GM19023 (cell line): ENCODE data around the gene MAPK6.
"Not testable (repeated sequence)": the region's sequence is repeated elsewhere in the genome, so short reads cannot be mapped to it uniquely, and the experiment has no call there.

Source experiments
- ATAC-seq: cut with Tn5 transposase; IDR thresholded peaks from one replicate; pipeline ENCODE4 v1.9.1; 2021; ENCODE audit warnings: mild to moderate bottlenecking, moderate library complexity; ENCODE audit not compliant: unreplicated experiment

MAPK6 gene

DNA sequence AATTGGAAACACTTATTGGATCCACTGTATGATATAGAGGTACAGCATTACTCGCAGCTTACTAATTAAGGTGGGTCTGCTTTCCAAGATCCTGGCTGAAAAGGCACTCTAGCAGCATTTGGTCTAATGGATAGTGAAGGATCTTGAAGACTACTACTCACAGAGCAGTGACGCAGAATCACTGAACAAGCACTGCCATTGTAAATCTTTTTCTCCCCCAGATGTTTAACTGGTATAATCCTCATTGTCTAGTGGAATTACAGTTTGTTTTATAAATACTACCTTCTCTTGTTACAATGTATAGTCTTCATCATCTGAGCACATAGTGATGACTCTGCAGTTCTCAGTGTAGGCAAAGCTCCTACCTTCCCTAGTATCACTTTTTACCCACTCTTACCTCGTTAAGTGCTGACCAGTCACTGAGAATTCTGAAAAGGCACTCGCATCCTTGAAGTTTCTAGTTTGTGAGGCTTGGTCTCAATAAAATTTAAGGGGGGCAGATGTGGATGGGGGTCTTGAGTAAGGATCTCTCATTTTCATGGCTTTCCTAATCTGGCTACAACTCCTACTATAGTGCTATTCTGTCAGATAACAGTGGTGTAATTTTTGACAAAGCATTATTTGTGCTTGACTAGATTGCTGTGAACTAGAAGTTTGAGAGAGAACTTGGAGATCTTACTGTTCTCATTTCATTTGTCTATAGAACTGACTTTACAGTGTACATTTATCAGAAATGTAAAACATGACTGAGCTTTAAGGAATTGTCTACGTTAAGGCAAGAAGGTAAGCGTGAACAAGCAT, 23.2 kb downstream of the MAPK6 start:
- no peak for ATAC-seq

DNA sequence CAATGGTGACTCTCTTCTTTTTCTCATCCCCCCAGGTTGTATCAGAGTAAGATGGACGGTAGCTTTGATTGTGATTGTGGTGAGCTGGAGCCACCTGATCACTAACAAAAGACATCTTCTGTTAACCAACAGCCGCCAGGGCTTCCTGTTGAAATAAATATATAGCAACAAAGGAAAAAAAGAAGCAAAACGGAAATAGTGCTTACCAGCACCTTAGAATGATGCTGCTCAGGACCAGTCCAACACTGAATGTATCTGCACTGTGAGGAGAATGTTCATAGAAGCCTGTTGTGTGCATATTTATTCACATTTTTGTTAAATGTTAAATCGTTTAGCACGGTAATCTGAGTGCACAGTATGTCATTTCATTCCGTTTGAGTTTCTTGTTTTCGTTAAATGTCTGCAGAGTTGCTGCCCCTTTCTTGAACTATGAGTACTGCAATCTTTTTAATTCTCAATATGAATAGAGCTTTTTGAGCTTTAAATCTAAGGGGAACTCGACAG, 26.8 kb downstream of the MAPK6 start:
- ATAC-seq, result not testable (repeated sequence)

DNA sequence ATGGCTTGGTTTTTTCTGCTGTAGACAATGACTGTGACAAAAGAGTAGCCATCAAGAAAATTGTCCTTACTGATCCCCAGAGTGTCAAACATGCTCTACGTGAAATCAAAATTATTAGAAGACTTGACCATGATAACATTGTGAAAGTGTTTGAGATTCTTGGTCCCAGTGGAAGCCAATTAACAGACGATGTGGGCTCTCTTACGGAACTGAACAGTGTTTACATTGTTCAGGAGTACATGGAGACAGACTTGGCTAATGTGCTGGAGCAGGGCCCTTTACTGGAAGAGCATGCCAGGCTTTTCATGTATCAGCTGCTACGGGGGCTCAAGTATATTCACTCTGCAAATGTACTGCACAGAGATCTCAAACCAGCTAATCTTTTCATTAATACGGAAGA, 27.5 kb downstream of the MAPK6 start:
- ATAC-seq, result not testable (repeated sequence)

DNA sequence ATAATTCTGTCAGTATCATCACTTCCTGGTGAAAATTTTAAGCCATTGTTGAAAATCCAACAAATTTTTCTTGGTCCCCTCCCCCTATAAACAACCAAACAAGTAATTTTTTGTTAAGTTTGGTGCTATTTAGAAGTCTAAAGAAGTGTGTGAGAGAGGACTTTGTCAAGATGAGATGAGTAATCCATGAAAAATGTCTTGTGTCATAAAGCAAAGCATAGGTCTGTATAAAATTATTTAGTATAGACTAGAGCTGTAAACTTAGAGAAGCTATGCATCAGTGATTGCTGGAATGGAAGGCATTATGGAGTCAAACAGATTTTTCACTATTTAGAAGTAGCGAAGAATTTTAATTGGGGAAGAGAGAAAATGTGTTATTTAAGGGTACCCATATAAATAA, 31.4 kb downstream of the MAPK6 start:
- ATAC-seq, result no peak

DNA sequence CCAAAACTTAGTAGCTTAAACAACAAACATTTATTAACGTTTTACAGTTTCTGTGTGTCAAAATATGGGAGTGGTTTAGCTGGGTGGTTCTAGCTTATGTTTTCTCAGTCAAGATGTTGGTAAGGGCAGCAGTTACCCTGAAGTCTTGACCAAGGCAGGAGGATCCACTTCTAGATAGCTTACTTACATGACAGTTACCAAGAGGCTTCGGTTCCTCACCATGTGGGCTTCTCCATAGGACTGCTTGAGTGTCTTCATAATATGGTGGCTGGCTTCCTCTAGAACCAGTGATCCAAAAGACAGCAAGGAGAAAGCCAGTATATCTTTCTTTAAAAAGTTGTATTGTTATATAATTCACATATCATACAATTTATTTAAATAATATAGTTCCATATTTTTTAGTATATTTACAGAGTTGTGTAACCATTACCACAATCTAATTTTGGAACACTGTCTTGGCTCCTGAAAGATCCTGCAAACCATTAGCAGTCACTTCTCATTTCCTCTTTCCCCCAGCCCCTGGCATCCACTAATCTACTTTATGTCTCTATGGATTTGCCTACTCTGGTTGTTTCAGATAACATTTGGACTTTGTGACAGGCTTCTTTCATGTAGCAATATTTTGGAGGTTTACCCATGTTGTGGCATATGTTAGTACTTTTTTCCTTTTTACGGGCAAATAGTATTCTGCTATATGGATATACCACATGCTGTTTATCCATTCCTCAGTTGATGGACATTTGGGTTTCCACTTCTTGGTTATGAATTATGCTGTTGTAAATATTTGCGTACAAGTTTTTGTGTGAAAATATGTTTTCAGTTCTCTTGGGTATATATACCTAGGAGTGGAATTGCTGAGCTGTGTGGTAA, 33.3 kb downstream of the MAPK6 start:
- no peak for ATAC-seq

DNA sequence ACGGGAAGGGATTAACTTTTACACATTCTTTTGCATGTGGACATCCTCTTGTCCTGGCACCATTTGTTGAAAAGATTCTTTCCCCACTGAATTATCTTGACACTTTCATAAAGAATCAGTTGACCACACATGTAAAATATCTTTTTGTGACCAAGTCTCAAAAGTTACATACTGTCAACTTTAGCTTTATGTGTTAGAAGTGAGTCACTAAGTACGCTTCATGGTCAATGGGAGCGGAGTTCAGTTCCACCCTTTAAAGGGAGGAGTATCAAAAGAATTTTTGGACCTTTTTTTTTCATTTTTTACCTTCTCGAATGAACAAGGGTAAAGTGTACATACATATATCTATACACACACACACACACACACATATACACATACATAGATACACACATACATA, 35.4 kb downstream of the MAPK6 start:
- no peak for ATAC-seq

DNA sequence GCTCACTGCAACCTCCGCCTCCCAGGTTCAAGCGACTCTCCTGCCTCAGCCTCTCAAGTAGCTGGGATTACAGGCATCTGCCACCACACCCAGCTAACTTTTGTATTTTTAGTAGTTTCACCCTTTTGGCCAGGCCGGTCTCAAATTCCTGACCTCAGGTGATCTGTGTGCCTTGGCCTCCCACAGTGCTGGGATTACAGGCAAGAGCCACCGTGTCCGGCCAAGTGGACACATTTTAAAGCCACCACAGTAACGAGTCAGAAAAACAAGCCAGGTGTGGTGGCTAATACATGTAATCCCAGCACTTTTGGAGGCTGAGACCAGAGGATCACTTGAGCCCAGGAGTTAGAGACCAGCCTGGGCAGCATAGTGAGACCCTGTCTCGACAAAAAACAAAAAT, 35.8 kb downstream of the MAPK6 start:
- not testable (repeated sequence) for ATAC-seq

DNA sequence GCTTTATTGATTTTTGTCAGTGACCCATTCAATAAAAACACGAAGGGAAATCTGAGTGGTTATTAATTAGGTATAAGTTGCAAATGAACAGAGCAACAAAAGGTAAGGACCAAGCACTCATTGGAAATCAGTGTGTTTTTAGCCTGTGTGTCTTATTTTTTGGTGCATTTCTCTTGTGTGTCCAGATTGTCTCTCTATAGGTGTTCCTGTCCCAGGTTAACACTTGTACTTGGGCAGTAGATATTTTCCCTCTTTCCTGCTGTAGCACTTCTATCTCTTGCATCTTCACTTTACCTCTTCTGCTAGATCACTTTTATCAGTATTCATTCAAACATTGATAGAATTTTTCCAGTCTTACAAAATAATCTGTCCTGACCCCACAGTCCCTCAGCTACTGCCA, 37.0 kb downstream of the MAPK6 start:
- no peak for ATAC-seq

DNA sequence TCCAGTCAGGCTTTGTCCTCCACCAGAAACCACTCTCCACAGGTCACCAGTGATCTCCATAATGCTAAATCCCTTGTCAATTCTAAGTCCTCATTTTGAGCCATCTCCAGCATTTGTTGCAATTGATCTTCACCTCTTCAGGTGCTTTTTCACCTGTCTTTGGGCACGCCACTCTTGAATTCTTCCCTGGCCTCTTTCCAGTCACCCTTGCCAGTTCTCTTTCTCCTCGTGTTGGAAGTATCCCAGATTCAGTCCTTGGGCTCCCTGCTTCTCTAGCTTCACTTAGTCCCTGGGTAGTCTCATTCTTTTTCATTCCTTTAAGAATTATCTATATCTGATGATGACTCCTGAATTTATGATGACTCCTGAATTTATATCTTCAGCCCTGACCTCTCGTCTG, 37.5 kb downstream of the MAPK6 start:
- no peak for ATAC-seq

DNA sequence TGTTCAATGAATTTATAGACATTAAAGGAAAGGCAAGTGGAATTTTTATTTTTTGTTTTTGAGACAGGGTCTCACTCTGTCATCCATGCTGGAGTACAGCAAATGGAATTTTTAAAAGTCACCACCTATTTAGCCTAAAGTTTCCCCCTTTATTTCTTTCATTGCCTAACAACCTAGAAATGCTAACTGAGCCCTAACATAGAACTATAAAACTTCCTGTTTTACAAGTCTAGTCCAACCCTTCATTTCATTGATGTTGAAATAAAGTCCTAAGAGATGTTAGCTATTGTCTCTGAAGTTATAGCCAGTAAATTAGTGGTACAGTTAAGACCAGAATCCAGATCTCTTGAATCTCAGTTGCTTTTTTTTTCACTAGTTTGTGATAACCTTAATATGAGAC, 39.0 kb downstream of the MAPK6 start:
- ATAC-seq, result no peak

DNA sequence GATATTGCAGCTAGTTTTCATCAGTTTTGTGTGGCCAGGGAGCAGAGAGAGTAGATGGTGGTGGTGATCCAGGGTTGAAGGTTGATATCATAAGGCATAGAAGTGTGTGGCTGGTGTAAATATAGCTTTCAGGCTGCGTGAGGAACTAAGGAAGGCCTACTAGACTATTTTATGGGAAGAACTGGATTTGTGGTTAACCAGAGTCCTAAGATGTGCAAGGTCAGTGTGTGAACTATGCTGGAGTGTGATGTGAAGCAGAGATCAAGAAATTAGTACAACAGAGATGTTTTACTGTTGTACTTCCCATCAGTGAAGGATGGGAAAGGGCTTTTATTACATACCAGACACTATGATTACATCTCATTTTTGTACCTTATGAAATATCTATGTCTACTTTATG, 41.5 kb downstream of the MAPK6 start:
- no peak for ATAC-seq

DNA sequence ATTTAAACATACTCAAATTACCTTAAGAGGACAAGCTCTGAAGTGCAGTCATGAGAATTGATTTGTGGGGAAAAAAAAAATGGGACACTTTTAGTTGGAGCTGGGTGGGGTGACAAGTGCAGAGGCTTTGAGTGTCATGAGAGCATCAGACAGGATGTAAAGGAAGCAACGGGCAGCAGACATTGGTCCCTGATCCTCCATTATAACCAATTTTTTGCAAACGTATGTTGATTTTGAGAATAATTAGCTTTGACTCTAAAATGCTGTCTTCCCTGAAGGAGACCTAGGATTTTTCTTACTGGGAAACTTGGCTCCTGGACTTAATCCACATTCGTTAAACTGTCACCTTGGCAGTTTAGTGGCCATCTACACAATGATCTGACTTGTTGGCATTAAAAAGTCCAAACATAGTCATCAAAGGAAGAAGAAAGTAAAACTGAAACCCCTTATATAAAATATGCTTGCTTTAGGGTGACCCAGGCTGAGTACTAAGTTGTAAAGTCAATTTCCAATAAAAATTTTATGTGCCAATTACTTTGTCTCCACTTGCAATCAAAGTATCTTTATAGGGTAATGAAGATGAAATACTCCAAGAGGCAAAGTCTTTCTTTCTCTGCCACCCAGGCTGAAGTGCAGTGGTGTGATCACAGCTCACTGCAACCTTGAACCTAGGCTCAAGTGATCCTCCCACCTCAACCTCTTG, 48.0 kb downstream of the MAPK6 start:
- ATAC-seq, result no peak

DNA sequence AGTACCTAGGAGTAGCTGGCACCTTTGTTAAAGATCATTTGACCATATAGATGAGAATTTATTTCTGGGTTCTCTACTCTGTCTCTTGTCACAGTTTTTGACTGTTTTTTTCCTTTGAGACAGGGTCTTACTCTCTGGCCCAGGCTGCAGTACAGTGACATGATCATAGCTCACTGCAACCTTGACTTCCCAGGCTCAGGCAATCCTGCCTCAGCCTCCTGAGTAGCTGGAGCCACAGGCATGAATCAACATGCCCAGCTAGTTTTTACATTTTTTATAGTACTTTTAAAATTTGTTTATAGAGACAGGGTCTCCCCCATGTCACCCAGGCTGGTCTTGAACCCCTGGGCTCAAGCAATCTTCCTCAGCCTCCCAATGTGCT, 48.5 kb downstream of the MAPK6 start:
- ATAC-seq, result no peak

DNA sequence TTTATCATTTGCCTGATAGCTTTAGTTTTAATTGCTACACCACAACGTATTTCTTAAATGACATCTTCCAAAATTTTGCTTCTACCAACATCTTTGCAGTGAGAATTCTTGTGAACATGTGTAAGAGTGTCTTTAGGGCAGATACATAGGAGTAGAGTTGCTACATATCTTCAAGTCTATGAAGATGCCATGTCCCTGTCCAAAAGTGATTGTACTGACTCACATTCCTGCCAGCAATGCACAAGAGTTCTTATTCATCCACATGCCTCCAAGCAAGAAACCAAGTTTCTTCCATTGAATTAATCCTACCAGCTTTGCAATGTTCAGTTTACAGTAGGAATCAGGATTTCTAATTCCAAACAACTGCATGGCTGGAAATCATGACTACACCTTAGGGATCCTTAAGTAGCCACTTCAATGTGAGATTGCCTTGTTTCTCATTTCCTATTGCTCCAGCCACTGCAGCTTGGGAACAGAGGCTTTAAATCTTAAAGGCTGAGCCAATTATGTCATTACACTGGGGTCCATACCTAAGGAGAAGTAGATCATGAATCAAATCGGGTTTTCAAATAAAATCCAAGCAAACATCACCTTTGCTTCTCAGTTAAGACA, 49.1 kb downstream of the MAPK6 start:
- no peak for ATAC-seq

DNA sequence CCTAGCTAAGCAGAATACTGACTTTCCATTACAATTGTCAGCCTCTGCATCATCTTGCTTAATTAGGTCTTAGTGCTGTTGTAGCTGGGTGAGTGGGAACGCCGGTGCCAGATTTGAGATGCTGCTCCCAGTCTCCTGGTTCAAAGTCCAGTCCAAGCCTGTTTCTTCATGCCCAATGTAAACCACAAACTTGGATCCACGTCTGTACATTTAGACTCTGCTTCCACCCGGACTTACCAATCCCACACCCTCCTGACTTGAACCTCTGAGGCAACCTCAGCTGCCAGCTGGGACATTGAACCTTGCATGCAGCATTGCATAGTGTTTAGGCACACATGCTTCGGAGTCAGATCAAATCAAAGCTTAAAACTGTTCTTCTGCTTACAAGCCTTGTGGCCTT, 50.5 kb downstream of the MAPK6 start:
- ATAC-seq, result no peak

DNA sequence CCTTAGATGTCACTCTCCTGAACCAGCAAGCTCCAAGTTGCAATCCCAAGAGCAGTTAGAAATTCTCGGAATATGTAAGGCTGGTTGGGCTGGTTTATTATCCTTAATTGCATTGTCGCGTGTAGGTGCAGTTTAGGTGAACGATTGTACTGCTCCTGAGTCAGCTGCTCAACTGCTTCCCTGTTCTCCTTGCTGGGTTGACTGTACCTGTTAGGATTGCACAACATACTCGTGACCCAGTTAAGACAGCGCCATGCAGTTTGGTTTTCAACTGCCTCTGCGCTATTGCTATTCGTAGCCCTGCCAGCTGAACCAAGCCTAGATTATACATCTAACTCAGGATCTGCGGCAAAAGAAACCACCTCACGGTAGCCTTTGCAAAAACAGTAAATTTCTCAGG, 52.6 kb downstream of the MAPK6 start:
- ATAC-seq, result no peak

DNA sequence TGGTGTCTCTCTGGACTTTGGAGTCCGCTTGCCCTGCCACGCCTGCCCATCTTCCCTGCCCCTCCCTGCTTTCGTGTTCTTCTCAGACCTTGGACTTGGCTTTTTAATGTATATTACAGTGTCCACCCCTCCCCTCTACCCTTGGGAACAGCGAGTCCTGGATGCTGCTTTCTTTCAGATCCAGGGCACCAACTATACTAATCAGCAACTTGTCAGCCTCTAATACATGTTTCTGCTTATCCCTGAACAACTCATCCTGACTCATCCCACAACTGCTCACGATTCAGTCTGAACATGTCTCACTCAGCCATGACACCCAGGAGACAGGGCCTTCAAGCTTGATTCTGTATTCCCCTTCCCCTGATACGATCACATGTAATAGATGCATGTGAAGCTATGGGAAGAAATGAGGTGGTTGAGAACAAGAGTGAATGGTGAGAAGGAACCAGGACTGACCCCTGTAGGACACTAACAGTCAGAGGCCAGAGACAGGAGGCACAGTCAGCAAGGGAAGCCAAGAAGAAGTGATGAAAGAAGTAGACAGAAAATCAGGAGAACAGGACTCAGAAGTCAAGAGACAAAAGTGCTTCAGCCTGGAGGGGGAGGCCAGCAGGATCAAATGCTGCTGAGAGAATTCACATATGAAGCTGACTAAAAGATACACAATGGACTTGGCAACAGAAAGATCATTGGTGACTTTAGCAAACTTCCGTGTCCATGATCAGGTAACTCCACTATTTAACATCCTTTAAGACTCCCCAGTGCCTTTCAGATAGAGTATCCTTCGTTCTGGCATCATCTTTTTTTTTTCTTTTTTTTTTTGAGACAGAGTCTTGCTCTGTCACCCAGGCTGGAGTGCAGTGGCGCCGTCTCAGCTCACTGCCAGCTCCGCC, 58.1 kb downstream of the MAPK6 start:
- peak; percentile 55 for ATAC-seq

DNA sequence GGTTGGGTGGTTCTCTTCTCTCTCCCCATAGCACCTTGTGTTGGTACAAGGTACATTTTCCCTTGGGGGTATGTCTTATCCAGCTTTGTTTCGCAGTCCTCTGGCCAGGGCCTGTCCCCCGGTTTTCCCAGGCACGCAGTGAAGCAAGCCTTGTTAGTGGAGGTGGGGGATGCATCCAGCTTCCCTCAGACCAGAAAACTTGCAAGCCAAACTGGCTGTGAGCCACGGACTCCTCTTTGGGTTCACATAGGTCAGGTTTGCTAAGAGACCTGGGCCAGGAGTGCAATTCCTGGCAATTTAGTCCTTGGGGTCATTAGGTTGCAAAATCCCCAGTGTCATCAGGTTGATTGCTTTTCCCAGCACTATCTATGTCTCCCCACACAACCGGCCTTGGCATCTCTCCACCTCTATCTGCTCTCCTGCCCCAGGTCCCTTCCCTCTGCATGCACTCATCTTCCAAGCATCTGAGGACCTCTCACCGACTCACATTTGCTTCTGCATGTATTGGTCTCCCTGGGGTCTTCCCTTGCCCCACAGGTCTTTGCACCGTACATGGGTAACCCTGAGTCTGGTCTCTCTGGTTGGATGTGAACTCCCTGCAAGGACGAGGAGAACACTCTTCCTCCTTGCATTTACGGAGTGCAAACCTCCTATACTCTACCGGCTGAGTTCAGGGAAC, 59.3 kb downstream of the MAPK6 start:
- ATAC-seq, result no peak

DNA sequence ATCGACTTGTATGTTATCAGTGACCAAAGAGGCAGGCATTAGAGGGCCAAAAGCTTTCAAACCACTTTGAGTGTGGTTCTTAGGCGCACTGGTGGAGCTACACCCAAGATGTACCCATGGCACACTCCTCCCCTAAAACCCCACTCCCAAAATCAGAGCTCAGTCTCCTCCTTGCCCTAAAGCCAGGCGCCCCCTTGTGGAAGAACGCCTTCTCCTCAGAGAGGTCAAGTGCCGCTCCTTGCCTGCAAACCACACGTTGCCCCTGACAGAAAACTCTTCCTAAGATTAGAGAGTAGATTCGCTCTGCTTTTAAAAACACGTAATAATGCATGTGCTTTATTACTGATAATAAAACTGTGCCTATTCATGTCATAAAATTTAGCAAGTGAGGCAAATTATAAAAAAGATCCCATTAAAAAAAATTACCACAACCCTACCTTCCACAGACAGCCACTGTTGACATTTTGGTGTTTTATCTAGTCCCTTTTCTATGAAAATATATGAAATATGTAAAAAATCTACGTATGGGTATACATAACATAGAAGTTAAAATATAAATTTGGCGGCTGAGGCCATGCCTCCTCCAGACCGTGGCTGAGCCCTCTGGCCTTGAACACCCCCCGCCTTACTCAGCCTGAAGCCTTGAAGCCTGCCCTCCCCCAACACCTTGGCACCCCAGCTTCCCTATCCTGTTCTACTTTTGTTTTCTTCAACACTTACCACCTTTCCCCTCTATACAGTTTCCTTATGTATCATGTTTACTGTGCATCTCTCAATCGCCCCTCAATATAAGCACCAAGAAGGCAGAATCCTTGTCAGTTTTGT, 60.1 kb downstream of the MAPK6 start:
- no peak for ATAC-seq
